ENCODE measurements around the gene GPR108.
A peak's percentile ranks its signal among the peaks of the same experiment; 100 is the strongest.
"Not testable (repeated sequence)": the region's sequence is repeated elsewhere in the genome, so short reads cannot be mapped to it uniquely, and the experiment has no call there.

The GPR108 gene

GRCh38 chr19:6720369-6721137 lies 16.8 kb downstream of the GPR108 start, which contains the start of gene C3:
C3 (minus strand) TSS chr19:6720650; CDS start chr19:6720589, 61 bp downstream.
- DNase-seq (no peak), ATAC-seq (no peak)

DNA sequence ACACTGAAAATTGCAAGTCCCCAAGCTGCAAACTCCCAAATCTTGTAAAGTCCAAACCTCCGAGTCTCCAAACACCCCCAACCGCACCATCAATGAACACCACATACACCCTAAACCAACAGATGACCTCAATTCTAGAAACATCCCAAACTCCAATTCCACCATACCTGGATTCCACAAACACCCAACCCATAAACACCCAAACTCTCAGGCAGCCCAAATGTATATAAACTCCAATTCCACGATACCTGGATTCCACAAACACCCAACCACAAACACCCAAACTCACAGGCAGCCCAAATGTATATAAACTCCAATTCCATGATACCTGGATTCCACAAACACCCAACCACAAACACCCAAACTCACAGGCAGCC lies 17.4 kb downstream of the GPR108 start:
- no peak for ATAC-seq
- no peak for DNase-seq

- DNase-seq: no peak
- ATAC-seq: no peak
Observed at GRCh38 chr19:6719540-6719861, 17.9 kb downstream of the GPR108 start.

- DNase-seq (peak; percentile 30), ATAC-seq (peak; percentile 41)
Observed at GRCh38 chr19:6718741-6719539, 18.4 kb downstream of the GPR108 start.

DNA sequence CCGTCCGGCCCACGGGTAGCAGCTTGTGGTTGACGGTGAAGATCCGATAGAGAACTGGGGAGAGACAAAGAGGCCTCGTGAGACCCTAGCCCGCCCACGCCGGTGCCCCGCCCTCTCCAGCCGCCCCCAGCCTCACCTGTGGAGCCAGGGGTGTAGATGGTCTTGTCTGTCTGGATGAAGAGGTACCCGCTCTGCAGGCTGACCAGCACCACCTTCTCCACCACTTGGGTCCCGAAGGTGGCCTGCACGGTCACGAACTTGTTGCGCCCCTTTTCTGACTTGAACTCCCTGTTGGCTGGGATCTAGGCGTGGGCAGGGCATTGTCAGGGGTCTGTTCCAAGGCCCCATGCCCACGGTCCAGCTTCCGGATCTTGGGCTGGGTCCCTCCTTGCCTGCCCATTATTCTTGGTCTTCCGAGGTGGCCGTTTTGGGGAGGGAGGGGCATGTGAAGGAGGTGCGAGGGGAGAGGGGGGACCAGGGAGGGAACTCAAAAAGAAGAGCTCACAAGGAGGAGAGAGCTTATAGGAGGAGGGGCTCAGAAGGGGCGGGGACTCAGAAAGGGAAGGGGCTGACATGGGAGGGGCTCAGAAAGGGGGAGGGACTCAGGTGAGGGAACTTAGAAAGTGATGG lies 19.2 kb downstream of the GPR108 start:
- ATAC-seq: no peak

GRCh38 chr19:6717441-6717971 lies 19.9 kb downstream of the GPR108 start:
- DNase-seq (no peak), ATAC-seq (no peak)

More for the DNA sequence above, 19.2 kb downstream of the GPR108 start:
- DNase-seq: no peak

- no peak for ATAC-seq
- DNase-seq: no peak
Observed at GRCh38 chr19:6717036-6717435, 20.3 kb downstream of the GPR108 start.

DNA sequence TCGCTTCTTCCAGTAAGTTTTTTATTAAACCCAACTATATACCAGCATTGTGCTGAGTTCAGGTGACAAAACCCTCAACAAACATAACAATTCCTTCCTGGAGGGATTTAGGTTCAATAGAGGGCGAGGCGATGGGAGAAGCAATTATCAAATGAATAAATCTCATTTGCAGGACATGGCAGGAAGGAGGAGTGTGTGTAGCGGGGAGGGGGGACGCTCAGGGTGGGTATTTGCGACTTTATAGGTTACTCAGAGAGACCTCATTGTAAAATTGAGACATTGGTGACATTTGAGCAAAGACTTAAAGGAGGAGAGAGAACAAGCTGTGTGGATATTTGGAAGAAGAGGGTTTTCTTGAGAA lies 20.8 kb downstream of the GPR108 start:
- no peak for DNase-seq
- no peak for ATAC-seq

- DNase-seq: no peak
- no peak for ATAC-seq
Observed at GRCh38 chr19:6714749-6715555, 22.4 kb downstream of the GPR108 start.

- ATAC-seq (no peak), DNase-seq (no peak)
Observed at GRCh38 chr19:6713773-6714692, 23.3 kb downstream of the GPR108 start.

DNA sequence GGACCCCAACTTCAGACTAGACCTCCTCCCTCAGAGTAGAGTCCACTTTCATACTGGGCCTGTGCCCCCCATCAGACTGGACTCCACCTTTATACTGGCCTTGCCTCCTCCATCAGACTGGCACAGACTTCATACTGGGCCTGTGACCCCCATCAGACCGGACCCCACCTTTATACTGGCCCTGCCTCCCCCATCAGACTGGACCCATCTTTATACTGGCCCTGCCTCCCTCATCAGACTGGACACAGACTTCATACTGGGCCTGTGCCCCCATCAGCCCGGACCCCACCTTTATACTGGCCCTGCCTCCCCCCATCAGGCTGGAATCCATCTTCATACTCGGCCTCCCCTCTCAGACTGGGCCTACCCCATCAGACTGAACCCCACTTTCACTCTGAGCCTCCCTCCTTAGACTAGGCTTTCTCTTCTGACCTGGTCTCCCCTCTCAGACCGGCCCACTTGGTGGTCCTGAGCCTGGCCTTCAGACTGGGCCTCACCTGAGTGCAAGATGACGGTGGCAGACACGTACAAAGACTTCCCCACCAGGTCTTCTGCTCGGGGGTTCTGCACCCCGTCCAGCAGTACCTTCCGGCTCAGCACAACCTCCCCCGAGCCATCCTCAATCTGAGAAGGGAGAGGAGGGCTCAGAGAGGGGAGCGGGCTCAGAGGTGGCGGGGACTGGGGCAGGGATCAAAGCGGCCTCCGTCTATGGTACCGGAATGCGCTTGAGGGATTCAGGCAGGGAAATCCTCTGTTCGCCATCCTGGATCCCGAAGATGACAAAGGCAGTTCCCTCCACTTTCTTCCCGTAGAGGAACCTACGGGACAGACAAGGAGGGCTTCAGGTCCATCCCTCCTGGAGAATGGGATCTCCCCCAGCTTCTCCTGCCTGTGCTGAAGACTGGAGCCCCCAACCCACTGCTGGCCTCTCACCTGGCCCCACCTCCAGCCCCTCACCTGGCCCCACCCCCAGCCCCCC lies 24.4 kb downstream of the GPR108 start:
- DNase-seq (no peak), ATAC-seq (no peak)

DNA sequence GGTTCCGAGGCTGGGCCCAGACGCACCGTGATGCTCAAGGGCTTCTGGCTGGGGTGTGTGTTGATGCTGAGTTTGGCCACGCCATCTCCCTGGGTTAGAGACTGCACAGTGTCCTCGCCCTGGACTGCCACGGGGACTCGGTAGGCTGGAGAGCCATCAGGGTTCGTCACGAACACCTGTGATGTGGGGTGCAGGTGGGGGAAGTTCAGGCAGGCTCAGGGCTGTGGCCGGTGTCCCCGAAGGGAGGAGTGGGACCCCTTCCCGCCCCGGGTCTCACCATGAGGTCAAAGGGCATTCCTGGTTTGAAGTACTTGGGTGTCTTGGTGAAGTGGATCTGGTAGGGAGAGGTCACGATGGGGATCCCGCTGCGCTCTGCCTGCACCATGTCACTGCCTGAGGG lies 25.1 kb downstream of the GPR108 start:
- ATAC-seq: no peak
- no peak for DNase-seq

GRCh38 chr19:6711605-6712004 lies 25.8 kb downstream of the GPR108 start:
- DNase-seq (no peak), ATAC-seq (no peak)

DNA sequence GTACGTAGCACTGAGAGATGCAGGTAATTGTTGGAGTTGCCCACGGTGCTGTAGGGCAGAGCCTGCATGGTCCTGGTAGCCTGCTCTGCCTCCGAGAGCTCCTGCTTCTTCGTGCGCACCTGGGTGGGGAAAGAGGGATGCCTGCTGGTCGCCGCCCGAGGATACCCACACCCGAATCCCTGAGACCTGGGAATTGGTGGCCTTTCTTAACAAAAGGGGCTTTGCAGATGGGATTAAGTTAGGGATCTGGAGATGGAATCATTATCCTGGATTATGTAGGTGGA lies 26.4 kb downstream of the GPR108 start:
- ATAC-seq (no peak), DNase-seq (no peak)

DNA sequence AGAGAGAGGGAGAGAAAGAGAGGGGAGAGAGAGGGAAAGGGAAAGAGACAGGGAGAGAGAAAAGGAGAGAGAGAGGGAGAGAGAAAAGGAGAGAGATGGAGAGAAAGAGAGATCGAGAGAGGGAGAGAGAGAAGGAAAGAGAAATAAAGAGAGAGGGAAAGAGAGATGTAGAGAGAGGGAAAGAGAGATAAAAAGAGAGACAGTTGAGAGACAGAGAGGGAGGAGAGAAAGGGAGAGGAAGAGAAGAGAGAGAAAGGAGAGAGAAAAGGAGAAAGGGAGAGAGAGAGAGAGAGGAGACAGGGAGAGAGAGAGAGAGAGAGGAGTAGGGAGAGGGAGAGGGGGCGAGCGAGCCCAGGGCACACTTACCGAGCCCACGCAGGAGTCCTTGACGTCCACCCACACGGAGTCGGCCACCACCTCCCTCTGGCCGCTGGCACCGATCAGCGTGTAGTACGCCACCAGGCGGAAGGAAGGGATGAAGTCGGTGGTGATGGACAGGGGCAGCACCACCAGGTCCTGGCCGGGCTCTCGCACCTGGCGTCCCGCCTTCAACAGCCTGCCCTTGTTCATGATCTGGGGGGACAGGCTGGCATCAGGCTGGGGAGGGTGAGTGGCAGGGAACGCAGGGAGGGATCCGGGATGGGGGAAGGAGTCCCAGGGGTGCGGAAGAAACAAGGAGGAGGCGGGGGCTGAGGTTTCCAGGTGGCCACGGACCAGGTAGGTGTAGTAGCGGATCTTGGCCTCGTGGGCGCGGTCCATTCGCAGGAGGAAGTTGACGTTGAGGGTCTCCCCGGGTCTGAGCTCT lies 26.9 kb downstream of the GPR108 start:
- ATAC-seq (no peak), DNase-seq (peak; percentile 27)

GRCh38 chr19:6709549-6709948 lies 27.8 kb downstream of the GPR108 start:
- ATAC-seq (no peak), DNase-seq (no peak)

- not testable (repeated sequence) for DNase-seq, ATAC-seq
Observed at GRCh38 chr19:6708913-6709312, 28.5 kb downstream of the GPR108 start.

DNA sequence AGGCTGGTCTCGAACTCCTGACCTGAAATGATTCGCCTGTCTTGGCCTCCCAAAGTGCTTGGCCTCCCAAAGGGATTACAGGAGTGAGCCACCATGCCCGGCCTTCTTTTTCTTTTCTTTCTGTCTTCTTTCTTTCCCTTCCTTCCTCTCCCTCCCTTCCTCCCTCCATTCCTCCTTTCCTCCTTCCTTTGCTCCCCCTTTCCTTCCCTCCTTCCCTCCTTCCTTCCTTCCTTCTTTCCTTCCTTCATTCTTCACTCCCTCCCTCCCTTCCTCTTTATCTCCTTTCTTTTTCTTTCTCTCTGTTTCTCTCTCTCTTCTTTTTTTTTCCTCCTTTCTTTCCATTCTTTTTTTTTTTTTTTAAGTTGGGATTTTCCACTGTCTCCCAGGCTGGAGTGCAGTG lies 29.0 kb downstream of the GPR108 start:
- ATAC-seq (no peak), DNase-seq (no peak)

DNA sequence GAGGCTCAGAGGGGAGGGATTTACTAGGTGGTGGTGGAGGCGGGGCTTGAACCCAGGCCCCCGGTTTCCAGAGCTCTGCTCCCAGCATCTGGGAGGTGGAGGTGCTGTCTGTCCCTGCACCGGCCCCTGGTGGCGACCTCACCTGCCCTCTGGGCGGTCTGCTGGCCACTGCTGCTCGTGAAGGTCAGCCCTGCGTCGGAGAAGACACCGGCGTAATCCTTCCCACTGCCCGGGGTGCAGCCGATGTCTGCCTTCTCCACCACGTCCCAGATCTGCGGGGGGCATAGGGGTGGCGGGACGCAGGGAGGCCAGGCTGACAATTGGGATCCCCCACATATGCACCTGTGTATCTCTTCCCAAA lies 29.7 kb downstream of the GPR108 start:
- DNase-seq: no peak
- no peak for ATAC-seq
